ENCODE results near the gene DRC7.

Gene DRC7

GRCh38 chr16:57749101-57749692 is 54.6 kb downstream of the DRC7 start:
- no peak for DNase-seq (ENCODE audit: low read depth in 4 of 4, low spot score in 1 of 4)

DNA sequence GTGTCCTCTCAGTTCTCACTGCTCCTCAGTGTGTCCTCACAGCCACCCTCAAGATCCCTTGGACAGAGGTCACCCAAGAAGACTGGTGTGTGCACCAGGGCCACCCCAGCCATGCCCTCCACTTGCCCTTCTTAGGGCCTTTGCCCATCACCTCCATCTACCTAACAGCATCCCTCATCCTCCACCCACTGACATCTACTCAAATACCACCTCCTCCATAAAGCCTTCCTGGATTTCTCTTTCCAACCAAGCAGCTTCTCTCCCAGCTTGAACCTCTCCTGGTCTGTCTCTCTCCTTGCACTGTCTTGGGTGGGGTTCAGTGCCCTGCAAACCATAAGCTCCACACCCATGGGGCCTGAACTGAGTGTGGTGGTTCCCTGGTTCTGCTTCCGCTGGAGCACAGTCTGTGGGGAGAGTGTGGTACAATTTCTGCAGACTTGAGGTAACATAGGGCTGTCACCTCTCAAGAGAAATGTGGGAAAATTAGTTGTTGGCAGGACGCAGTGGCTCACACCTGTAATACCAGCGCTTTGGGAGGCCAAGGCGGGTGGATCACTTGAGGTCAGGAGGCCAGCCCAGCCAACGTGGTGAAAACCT is 55.3 kb downstream of the DRC7 start:
- DNase-seq (ENCODE audit: low read depth in 4 of 4, low spot score in 1 of 4): no peak

- DNase-seq (ENCODE audit: low read depth in 4 of 4, low spot score in 1 of 4): no peak
Observed at GRCh38 chr16:57750796-57751538, 56.4 kb downstream of the DRC7 start.

DNA sequence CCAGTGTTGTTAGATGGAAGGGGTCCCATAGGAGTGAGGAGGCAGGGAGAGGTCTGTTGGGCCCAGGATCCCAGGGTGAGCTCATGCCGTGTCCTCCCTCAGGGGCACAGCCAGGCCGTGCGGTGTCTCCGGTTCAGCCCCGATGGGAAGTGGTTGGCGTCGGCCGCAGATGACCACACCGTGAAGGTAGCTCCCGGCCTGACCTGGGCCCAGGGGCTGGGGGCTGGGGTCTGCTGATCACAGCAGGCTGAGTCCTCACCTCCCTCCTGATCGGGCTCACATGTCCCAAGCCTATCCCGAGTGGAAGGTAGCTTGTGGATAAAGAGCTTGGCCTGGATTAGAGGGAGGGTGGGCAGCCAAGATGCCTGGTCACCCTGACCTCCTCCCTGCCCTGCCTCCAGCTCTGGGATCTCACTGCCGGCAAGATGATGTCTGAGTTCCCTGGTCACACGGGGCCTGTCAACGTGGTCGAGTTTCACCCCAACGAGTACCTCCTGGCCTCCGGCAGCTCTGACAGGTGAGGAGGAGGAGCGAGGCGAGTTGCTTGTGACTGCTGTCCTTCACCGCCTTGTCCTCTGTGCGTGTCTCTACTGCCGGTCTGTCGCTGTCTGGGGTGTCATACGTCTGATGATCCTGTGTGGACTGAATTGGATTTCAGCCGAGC is 57.1 kb downstream of the DRC7 start:
- DNase-seq (ENCODE audit: low read depth in 4 of 4, low spot score in 1 of 4): no peak

GRCh38 chr16:57752203-57752580 is 57.6 kb downstream of the DRC7 start:
- no peak for DNase-seq (ENCODE audit: low read depth in 4 of 4, low spot score in 1 of 4)

- DNase-seq (ENCODE audit: low read depth in 4 of 4, low spot score in 1 of 4): no peak
Observed at GRCh38 chr16:57752581-57753447, 58.2 kb downstream of the DRC7 start.

GRCh38 chr16:57753448-57754353 is 59.1 kb downstream of the DRC7 start:
- DNase-seq (ENCODE audit: low read depth in 4 of 4, low spot score in 1 of 4): no peak

- DNase-seq (ENCODE audit: low read depth in 4 of 4, low spot score in 1 of 4): no peak
Observed at GRCh38 chr16:57754354-57755060, 59.9 kb downstream of the DRC7 start.

DNA sequence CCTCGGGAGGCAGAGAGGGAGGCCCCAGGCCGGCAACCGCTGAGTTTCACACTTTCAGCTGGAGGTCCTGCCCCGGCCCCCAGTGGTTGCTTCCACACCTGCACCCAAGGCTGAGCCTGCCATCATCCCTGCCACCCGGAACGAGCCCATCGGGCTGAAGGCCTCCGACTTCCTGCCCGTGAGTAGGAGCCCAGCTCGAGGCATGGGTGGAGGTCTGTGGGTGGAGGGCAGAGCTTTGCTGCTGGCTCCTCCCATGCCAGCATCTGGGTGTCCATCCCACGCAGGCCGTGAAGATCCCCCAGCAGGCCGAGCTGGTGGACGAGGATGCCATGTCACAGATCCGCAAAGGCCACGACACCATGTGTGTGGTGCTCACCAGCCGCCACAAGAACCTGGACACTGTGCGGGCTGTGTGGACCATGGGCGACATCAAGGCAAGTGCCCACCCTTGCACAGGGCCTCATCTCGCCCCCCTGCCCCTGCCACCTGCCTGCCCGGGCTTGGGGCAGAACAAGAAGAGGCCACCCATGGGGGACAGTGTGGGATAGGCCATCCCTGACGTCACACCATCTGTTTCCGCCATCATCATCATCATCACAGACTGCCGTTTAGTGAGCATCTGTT is 60.6 kb downstream of the DRC7 start:
- DNase-seq (ENCODE audit: low read depth in 4 of 4, low spot score in 1 of 4): no peak

DNA sequence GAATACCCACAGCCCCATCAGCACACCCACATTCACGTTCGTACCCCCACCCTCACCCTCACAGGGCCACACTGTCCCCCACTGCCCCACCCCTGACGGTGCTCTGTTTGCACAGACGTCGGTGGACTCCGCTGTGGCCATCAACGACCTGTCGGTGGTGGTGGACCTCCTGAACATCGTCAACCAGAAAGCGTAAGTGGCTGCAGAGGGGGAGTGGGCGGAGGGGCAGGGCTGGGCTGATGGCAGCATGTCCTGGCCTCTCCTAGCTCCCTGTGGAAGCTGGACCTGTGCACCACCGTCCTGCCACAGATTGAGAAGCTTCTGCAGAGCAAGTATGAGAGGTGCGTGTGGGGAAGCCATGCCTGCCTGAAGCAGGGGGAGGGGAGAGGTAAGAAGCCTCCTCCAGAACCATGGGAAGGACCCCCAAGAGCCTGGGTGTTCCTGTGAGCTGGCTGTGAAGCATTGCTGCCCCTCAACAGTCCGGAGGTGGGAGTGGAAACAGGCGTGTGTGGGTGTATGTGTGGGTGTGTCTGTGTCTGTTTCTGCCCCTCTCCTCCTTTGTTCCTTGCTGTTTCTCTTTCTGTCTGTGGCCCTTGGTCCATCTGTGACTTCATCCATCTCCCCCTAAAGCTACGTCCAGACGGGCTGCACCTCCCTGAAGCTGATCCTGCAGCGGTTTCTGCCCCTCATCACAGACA is 61.3 kb downstream of the DRC7 start:
- no peak for DNase-seq (ENCODE audit: low read depth in 4 of 4, low spot score in 1 of 4)

GRCh38 chr16:57756424-57757325 is 62.1 kb downstream of the DRC7 start:
- DNase-seq (ENCODE audit: low read depth in 4 of 4, low spot score in 1 of 4): no peak

GRCh38 chr16:57757326-57757786 is 62.8 kb downstream of the DRC7 start:
- DNase-seq (ENCODE audit: low read depth in 4 of 4, low spot score in 1 of 4): peak; percentile 79 to 91 (median 86)

- DNase-seq (ENCODE audit: low read depth in 4 of 4, low spot score in 1 of 4): no peak
Observed at GRCh38 chr16:57757883-57758282, 63.3 kb downstream of the DRC7 start.

GRCh38 chr16:57758331-57759117 is 63.9 kb downstream of the DRC7 start:
- no peak for DNase-seq (ENCODE audit: low read depth in 4 of 4, low spot score in 1 of 4)

GRCh38 chr16:57759131-57759530 is 64.5 kb downstream of the DRC7 start:
- no peak for DNase-seq (ENCODE audit: low read depth in 4 of 4, low spot score in 1 of 4)

GRCh38 chr16:57759541-57760356 is 65.1 kb downstream of the DRC7 start:
- DNase-seq (ENCODE audit: low read depth in 4 of 4, low spot score in 1 of 4): no peak

Data from stimulated activated CD4-positive, alpha-beta T cell treated with anti-CD3 and anti-CD28 coated beads, Interleukin-1b, Interleukin-23, amount 100 ng/mL, for 24 hours (primary cell).